Measurements from ENCODE around the gene PRR5L. TPM values are rescaled to one million over a fixed set of nuclear protein-coding genes. Genes with fewer than 3 reads are reported as not detected.

The PRR5L gene
- total and polyA plus RNA-seq, 2 donors (not counting 1 experiment from before 2014, with no cell fraction given): 4.0 to 5.9 TPM

GRCh38 chr11:36453678-36454077 is 157.6 kb downstream of the PRR5L start:
- no peaks in the 10 kb centered on the region for H3K9me3 Mint-ChIP-seq (ENCODE audit: insufficient read depth)
- 54% methylated on average over 3 of the region's 3 CpGs for WGBS (ENCODE audit: insufficient coverage)
- Histone ChIP-seq H3K79me2 (ENCODE audit: control insufficient read depth, insufficient read depth, low read length) (no peaks in the 10 kb centered on the region), H4K20me1 (ENCODE audit: control insufficient read depth, insufficient read depth, low read length, poor library complexity, severe bottlenecking) (no peaks in the 10 kb centered on the region), H3K27me3 (replicated peaks in 1 of 4; ENCODE audit: control extremely low read depth in 1 of 4, control insufficient read depth in 3 of 4, insufficient read depth in 4 of 4, low read length in 3 of 4) (no peaks in the 10 kb centered on the region), H3K9me3 (ENCODE audit: control extremely low read depth in 1 of 3, control insufficient read depth in 2 of 3, insufficient read depth in 1 of 3, low read length in 2 of 3) (no peaks in the 10 kb centered on the region), H3K9ac (ENCODE audit: low read length) (no peak overlapping the region), H3K4me3 (ENCODE audit: control extremely low read depth in 1 of 5, extremely low read depth in 1 of 5, insufficient read depth in 1 of 5, low read depth in 2 of 5, low read length in 4 of 5) (no peak overlapping the region), H3K27ac (ENCODE audit: low read length in 2 of 2) (no peak overlapping the region), H3K4me1 (ENCODE audit: control insufficient read depth in 2 of 2, insufficient read depth in 2 of 2, low read length in 2 of 2) (peaks cover 20 to 27% of the 10 kb centered on the region in 2 donors), H3K4me2 (replicated peaks; ENCODE audit: low read depth, low read length, poor library complexity, severe bottlenecking) (no peak overlapping the region), H2AFZ (ENCODE audit: insufficient read depth, low read depth, low read length, poor library complexity, severe bottlenecking) (no peak overlapping the region), H3K36me3 (replicated peaks in 1 of 2; ENCODE audit: control extremely low read depth in 1 of 2, control insufficient read depth in 1 of 2, extremely low read depth in 1 of 2, insufficient read depth in 2 of 2, low read length in 1 of 2) (no peaks in the 10 kb centered on the region)
- H3K4me3 Mint-ChIP-seq: no peak overlapping the region
- intact Hi-C loops (cut with micrococcal nuclease): no loop called here
- no peak overlapping the region for H3K27ac Mint-ChIP-seq
- ATAC-seq (ENCODE audit: low read depth) (no peak), DNase-seq (no peak)
- ChIA-PET CTCF (interaction anchor here (1.5 kb wide), 1 partner anchor 34 kb away, joined by 3 read pairs; no protein-coding TSS in a partner anchor), POLR2A (no interaction called here)
- H3K4me1 Mint-ChIP-seq: peaks cover 23% of the 10 kb centered on the region
- H3K27me3 Mint-ChIP-seq: no peaks in the 10 kb centered on the region
- TF ChIP-seq CTCF (IDR thresholded peaks at IDR 0.05): no peak
- TF ChIP-seq EZH2 (IDR thresholded peaks at IDR 0.05; ENCODE audit: borderline replicate concordance, insufficient read depth, low read depth, low read length, poor library complexity, severe bottlenecking): no peak

GRCh38 chr11:36454551-36454940 is 158.5 kb downstream of the PRR5L start:
- H2AFZ ChIP-seq (ENCODE audit: insufficient read depth, low read depth, low read length, poor library complexity, severe bottlenecking): no peak overlapping the region
- intact Hi-C loops (cut with micrococcal nuclease): no loop called here
- H4K20me1 ChIP-seq (ENCODE audit: control insufficient read depth, insufficient read depth, low read length, poor library complexity, severe bottlenecking): no peaks in the 10 kb centered on the region
- no peaks in the 10 kb centered on the region for H3K36me3 ChIP-seq (replicated peaks in 1 of 2; ENCODE audit: control extremely low read depth in 1 of 2, control insufficient read depth in 1 of 2, extremely low read depth in 1 of 2, insufficient read depth in 2 of 2, low read length in 1 of 2)
- no peak overlapping the region for H3K4me3 ChIP-seq (ENCODE audit: control extremely low read depth in 1 of 5, extremely low read depth in 1 of 5, insufficient read depth in 1 of 5, low read depth in 2 of 5, low read length in 4 of 5)
- Mint-ChIP-seq H3K4me1 (peaks cover 22% of the 10 kb centered on the region), H3K4me3 (no peak overlapping the region), H3K9me3 (ENCODE audit: insufficient read depth) (no peaks in the 10 kb centered on the region), H3K27ac (no peak overlapping the region), H3K27me3 (no peaks in the 10 kb centered on the region)
- H3K9me3 ChIP-seq (ENCODE audit: control extremely low read depth in 1 of 3, control insufficient read depth in 2 of 3, insufficient read depth in 1 of 3, low read length in 2 of 3): no peaks in the 10 kb centered on the region
- no peaks in the 10 kb centered on the region for H3K79me2 ChIP-seq (ENCODE audit: control insufficient read depth, insufficient read depth, low read length)
- WGBS (ENCODE audit: insufficient coverage): 96% methylated on average over 15 of the region's 18 CpGs
- no peak for ATAC-seq (ENCODE audit: low read depth)
- TF ChIP-seq EZH2 (IDR thresholded peaks at IDR 0.05; ENCODE audit: borderline replicate concordance, insufficient read depth, low read depth, low read length, poor library complexity, severe bottlenecking) (no peak), CTCF (IDR thresholded peaks at IDR 0.05) (no peak)
- POLR2A ChIA-PET: no interaction called here
- peaks cover 18 to 24% of the 10 kb centered on the region in 2 donors for H3K4me1 ChIP-seq (ENCODE audit: control insufficient read depth in 2 of 2, insufficient read depth in 2 of 2, low read length in 2 of 2)
- DNase-seq: no peak
- no peak overlapping the region for H3K9ac ChIP-seq (ENCODE audit: low read length)
- H3K27me3 ChIP-seq (replicated peaks in 1 of 4; ENCODE audit: control extremely low read depth in 1 of 4, control insufficient read depth in 3 of 4, insufficient read depth in 4 of 4, low read length in 3 of 4): no peaks in the 10 kb centered on the region
- H3K27ac ChIP-seq (ENCODE audit: low read length in 2 of 2): no peak overlapping the region
- CTCF ChIA-PET: interaction anchor here (1.5 kb wide), 1 partner anchor 33 kb away, joined by 3 read pairs; no protein-coding TSS in a partner anchor
- H3K4me2 ChIP-seq (replicated peaks; ENCODE audit: low read depth, low read length, poor library complexity, severe bottlenecking): no peak overlapping the region
